HG03460 (cell line): ENCODE measurements around the gene LTBP4.
"Not testable (repeated sequence)": the region's sequence is repeated elsewhere in the genome, so short reads cannot be mapped to it uniquely, and the experiment has no call there.

Experiments
- ATAC-seq: cut with Tn5 transposase; IDR thresholded peaks from one replicate; pipeline ENCODE4 v1.9.1; 2021; ENCODE audit not compliant: unreplicated experiment

The LTBP4 gene

DNA sequence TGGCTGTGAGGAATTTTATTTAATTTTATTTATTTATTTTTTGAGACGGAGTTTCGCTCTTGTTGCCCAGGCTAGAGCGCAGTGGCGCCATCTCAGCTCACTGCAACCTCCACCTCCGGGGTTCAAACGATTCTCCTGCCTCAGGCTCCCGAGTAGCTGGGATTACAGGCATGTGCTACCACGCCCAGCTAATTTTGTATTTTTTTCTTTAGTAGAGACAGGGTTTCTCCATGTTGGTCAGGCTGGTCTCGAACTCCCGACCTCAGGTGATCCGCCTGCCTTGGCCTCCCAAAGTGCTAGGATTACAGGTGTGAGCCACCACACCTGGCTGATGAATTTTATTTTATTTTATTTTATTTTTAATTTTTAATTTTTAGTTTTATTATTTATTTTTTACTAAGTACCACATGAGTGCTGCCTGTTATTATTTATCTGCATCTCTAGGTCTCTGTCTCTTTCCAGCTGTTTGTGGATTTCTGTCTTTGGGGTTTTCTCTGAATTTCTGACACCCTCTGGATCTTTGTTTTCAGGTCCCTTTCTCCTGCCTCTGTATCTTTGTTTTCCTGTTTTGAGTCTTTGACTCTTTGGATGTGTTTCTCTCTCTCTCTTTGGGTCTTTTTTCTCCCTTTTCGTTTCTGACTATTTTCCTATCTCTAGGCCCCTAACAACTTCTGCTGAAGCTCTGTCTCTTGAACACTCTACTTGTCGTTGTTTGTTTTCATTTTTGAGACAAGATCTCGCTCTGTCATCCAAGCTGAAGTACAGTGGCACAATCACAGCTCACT lies 23.4 kb downstream of the LTBP4 start:
- not testable (repeated sequence) for ATAC-seq

DNA sequence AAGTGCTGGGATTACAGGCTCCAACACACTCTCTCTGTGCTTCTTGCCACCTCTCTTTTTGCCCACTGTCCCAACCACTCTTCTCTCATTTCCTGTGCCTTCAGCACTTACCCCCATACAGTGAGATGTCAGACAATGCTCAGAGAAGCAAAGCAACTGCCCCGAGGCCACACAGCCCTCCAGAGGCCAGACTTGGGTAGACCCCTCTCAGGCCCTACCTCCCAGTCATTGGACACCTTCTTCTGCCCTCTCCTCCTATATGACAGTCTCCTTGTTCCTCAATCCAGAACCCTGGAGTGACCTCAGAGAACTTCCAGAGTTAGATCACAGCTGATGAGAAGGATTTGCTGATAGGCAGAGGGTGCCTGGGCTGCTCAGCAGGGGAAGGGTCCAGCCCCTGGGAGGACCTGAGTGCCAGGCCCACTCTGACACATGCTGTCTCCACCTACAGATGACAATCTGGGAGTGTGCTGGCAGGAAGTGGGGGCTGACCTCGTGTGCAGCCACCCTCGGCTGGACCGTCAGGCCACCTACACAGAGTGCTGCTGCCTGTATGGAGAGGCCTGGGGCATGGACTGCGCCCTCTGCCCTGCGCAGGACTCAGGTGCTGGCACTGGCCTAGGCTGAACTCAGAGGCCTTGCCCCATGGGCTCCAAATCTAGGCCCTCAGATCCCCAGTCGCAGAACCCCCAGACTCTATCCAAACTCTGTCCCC lies 24.4 kb downstream of the LTBP4 start:
- ATAC-seq, result no peak

DNA sequence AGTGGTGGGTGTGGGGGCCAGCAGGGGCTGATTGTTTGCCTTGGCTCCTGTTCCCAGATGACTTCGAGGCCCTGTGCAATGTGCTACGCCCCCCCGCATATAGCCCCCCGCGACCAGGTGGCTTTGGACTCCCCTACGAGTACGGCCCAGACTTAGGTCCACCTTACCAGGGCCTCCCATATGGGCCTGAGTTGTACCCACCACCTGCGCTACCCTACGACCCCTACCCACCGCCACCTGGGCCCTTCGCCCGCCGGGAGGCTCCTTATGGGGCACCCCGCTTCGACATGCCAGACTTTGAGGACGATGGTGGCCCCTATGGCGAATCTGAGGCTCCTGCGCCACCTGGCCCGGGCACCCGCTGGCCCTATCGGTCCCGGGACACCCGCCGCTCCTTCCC lies 25.7 kb downstream of the LTBP4 start:
- ATAC-seq, result no peak

DNA sequence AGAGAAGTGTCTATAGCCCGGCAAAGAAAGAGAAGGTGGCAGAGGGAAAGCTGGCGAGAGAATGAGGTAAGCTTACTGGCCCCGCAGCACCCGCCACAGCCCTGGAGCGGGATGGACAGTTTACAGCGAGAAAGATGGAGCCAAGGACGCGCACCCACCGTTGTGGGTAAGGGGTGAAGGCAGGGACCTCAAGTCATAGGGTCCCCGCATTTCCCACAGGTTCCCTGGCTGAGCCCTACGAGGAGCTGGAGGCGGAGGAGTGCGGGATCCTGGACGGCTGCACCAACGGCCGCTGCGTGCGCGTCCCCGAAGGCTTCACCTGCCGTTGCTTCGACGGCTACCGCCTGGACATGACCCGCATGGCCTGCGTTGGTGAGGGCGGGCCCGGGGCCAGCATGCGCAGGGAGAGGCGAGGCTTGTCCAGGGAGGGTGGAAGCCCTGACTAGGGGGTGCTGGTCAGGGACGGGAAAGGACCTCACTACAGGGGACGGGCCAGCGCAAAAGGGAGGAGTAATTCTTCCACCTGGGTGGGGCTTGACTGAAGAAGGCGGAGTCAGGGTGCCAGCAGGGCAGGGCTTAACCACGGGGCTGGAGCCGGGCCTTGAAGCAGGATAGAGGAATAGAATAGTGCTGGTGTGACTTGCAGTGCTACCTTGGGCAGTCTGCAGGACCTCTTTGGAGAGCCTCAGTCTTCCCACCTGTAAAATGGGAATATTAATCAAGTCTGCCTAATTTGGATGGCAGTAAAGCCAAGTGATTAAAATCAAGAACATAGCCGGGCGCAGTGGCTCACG lies 26.5 kb downstream of the LTBP4 start:
- no peak for ATAC-seq

DNA sequence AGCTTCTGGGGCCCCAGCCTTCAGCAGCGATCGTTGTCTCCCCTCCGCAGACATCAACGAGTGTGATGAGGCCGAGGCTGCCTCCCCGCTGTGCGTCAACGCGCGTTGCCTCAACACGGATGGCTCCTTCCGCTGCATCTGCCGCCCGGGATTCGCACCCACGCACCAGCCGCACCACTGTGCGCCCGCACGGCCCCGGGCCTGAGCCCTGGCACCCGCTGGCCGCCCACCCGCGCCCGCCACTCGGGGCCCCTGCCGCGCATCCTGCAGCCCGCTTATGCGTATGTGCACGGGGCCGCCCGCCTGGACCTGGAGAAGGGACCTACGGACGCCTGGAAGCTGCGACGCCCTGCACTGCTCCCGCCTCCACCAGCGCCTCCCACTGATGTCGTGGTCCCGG lies 28.2 kb downstream of the LTBP4 start:
- no peak for ATAC-seq

DNA sequence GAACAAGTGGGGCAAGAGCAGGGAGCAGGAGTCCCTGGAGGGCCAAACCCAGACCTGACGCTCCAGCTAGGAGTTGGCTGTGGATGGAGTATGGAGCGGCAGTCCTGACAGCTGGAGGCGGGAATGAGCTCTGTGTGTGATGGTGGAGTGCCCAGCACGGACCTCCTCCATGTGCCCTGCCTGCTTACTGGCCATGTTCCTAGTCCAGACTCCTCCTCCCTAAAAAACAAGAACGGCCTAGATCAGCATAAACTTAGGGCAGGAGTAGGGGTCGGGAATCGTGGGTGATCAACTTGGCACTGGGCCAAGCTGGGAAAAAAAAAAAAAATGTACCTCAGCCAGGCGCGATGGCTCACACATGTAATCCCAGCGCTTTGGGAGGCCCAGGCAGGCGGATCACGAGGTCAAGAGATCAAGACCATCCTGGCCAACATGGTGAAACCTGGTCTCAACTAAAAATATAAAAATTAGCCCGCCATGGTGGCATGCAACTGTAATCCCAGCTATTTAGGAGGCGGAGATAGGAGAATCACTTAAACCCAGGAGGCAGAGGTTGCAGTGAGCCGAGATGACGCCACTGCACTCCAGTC lies 29.5 kb downstream of the LTBP4 start:
- no peak for ATAC-seq

DNA sequence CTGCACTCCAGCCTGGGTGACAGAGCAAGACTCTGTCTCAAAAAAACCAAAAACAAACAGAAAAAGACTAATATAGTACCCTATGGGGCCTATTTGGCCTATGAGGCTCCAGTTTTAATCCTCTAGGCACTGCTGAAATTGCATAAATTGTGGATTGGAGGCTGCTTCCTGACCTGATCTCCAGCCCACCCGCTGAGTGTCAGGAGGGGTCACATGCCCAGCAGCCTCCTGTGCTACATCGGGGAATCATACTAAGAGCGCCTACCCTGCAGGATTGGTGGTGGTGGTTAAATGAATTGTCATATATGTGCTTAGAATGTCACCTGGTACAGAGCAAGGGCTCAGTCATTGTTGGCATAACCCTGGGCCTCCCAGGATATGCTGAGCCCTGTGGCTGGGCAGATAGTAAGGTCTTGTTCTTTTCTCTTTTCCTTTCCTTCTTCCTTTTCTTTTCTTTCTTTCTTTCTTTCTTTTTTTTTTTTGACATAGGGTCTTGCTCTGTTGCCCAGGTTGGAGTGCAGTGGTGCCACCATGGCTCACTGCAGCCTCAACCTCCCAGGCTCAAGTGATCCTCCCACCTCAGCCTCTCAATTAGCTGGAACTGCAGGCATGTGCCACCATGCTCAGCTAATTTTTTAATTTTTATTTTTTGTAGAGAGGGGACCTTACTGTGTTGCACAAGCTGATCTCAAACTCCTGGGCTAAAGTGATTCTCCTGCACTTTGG lies 31.3 kb downstream of the LTBP4 start:
- ATAC-seq, result no peak

DNA sequence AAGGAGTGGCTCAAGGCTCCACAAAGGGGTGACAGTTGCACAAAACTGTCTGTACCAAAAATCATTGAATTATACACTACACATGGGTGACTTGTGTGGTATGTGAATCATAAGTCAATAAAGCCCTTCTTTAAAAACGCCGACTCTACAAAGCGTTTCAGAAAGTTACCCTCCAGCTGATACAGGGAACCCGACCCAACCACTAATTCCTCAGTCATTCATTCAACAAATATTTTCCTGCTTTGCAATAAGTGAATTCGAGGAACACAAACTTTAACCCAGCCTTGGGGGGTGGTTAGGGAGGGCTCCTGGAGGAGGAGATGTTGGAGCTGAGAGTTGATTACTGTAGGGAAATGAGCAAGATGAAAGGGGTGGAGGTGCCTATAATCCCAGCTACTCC lies 32.0 kb downstream of the LTBP4 start:
- no peak for ATAC-seq

DNA sequence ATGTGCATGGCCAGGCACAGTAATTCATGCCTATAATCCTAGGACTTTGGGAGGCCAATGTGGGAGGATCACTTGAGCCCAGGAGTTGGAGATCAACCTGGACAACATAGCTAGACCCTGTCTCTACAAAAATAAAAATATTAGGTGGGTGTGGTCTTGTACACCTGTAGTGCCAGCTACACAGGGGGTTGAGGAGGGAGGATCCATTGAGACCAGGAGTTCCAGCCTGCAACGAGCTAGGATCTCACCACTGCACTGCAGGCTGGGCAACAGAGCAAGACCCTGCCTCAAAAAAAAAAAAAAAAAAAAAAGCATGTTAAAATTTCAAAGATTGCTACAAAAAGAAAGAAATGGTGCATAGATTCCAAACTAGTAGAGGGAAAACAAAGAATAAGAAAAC lies 37.2 kb downstream of the LTBP4 start:
- no peak for ATAC-seq

DNA sequence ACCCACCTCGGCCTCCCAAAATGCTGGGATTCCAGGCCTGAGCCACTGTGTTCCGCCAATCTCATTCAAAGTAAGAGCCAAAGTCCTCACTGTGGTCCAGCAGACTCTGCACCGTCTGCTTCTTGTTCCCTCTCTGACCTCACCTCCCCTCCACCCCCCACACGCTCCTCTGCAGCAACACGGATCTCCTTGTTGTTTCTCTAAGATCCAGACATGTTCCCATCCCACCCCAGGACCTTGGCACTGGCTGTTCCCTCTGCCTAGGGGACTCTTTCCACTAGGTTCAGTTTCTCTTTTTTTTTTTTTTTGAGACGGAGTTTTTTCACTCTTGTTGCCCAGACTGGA lies 38.4 kb downstream of the LTBP4 start:
- no peak for ATAC-seq

DNA sequence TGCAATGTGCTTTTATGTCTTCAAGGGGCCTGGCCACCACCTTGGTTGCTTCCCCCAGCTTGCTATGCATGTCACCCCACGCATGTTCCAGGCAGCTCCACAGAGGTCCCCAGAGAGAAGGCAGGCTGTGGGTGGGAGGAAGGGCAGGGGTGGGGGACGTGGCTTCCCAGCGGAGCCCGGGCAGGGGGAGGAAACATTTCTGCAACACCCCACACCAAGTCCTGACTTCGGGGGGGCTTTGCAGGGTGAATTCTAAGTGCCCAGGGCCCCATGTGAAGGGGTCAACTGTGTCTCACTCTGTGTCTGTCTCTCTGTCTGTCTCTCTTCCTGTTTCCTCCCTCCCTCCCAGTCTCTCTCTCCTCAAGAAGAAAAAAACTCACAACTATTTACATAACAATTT lies 39.6 kb downstream of the LTBP4 start:
- ATAC-seq, result no peak

DNA sequence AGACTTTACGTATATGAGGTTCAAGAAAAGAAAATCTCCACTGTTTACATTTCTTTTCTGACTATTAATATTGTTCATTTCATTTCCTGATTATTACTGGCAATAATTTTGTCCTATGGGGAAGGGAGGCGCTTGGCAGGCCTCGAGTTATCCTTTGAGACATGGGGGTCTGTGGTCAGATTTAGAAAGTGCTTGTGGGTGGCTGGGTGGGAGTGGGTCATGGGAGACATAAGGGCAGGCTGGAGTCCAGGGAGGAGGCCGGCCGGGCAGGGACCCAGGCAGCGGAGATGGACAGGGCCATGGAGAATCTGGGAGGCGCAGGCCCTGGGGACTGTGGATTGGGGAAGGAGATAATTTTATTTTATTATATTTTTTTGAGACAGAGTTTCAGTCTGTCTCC lies 40.1 kb downstream of the LTBP4 start:
- ATAC-seq, result no peak

DNA sequence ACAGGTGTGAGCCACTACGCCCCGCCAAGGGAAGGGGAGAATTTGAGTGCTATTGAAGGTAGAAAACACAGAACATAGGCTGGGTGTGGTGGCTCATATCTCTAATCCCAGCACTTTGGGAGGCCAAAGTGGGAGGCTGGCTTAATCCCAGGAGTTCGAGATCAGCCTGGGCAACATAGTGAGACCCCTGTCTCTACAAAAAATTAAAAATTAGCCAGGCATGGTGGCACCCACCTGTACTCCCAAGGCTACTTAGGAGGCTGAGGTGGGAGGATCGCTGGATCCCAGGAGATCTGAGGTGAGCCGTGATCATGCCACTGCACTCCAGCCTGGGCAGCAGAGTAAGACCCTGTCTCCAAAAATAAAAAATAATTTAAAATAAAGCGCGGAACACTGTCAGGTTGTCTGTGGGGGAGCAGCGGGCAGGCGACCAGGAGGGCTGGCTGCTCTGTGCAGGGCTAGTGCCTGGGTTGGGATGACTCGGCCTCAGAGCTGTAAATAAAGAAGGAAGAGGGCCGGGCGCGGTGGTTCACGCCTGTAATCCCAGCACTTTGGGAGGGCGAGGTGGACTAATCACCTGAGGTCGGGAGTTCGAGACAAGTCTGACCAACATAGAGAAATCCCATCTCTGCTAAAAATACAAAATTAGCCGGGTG lies 41.0 kb downstream of the LTBP4 start:
- ATAC-seq, result no peak

DNA sequence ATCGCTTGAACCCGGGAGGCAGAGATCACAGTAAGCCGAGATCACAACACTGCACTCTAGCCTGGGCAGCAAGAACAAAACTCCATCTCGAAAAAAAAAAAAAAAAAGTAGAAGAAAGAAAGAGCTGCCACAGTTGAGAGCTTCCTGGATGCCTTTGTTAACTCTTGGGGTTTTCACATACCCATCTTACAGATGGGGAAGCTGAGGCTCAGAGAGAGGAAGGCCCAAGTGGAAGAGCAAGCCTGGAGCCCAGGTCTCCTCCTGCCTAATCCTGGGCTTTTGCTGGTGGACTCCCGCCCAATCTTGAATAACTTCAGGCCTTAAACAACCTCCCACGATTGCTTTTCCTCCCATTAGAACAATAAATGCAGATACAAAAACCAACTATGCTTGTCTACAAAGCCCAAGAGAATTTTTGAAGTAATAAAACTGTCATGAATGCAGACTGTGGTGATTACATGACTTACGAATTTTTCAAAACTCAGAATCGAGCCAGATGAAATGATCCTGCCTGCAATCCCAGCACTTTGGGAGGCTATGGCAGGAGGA lies 41.7 kb downstream of the LTBP4 start:
- no peak for ATAC-seq

DNA sequence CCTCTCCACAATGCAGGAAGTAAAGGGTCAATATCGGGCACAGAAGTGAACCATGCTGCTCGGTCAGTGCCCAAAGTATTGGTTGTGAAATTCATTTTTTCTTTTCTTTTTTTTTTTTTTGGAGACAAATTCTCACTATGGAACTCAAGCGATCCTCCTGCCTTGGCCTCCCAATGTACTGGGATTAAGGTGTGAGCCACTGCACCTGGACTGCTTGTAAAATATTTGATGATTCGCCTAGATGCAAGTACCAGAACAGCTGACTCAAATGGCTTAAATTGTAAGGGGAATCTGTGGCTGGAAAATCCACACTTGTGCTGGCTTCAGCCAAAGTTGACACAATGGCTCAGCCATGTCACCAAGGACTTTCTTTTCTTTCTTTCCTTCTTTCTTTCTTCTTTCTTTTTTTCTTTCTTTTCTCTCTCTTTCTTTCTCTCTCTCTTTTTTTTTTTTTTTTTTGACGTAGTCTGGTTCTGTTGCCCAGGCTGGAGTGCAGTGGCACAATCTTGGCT lies 45.6 kb downstream of the LTBP4 start:
- ATAC-seq, result no peak

DNA sequence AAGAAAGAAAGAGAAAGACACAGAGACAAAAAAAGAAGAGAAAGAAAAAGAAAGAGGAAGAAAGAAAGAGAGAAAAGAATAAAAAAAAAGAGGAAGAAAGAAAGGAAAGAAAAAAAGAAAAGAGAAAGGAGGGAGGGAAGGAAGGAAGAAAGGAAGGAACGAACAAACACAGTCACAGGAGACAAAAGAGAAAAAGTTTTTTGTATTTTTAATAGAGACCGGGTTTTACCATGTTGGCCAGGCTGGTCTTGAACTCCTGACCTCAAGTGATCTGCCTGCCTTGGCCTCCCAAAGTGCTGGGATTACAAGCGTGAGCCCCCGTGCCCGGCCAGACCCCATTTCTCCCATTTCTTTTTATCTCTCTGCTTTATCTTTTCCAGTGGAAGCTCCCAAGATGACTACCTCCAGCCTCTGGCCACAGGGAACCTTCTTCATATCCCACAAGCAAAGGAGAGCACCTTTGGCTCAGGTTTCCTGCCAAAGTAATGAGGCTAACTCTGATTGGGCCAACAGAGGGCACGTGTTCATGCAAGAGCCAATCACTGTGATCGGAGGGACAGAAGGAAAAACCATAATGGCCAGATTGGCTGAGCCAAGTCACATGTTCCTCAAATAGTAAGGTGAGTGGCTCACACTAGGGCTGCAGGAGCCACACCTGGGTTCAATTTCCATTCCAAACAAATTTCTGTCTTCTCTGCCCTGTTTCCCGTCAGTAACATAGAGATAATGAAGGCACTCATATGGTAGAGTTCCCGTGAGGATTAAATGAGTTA lies 48.9 kb downstream of the LTBP4 start:
- ATAC-seq, result not testable (repeated sequence)

DNA sequence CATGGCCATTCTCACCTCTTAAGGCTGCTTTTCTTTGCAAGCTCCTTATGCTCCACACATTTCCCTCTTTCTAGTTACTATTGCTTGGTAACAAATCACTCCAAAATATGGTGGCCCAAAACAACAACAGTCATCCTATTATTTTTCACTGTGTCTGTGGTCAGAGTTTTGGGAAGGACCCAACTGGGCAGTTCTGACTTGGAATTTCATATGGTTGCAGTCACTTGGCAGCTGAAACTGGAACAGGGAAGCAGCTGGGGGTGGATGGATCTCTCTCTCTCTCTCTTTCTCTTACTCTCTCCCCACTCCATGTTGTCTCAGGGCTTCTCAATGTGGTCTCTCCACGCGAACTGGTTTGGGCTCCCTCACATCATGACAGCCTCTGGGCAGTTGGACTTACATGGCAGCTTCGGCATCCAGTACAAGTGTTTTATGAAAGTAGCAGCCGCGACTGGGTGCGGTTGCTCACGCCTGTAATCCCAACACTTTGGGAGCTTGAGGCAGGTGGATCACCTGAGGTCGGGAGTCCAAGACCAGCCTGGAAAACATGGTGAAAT lies 49.7 kb downstream of the LTBP4 start:
- ATAC-seq, result no peak

DNA sequence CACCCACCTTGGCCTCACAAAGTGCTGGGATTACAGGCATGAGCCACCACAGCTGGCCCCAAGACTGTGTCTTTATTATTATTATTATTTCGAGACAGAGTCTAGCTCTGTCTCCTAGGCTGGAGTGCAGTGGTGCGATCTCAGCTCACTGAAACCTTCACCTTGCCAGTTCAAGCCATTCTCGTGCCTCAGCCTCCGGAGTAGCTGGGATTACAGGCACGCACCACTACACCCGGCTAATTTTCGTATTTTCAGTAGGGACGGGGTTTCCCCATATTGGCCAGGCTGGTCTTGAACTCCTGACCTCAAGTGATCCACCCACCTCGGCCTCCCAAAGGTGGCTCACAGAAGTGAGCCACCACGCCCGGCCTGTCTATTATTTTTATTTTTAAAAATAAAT lies 51.1 kb downstream of the LTBP4 start:
- ATAC-seq, result not testable (repeated sequence)

DNA sequence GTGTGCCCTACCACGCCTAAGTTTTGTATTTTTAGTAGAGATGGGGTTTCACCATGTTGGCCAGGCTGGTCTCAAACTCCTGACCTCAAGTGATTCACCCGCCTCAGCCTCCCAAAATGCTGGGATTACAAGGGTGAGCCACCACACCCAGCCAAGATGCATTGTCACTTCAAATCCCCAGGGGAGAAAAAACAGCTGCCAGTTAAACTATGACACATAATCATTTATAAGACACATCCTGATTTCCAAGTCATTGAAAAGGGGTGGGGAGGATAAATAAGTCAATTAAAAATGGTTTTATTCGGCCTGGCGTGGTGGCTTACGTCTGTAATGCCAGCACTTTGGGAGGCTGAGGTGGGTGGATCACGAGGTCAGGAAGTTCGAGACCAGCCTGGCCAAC lies 54.5 kb downstream of the LTBP4 start:
- ATAC-seq, result not testable (repeated sequence)
